Fibroblast of villous mesenchyme (primary cell): ENCODE data around the gene SLC5A9. TPM values are rescaled to one million over a fixed set of nuclear protein-coding genes. Genes with fewer than 3 reads are reported as not detected.
A peak's percentile ranks its signal among the peaks of the same experiment; 100 is the strongest.

Experiments
- DNase-seq: peaks from one replicate; pipeline ENCODE4 v3.0.0-alpha.2; 2010; ENCODE audit warnings: low read depth
- H3K4me3 ChIP-seq: 2 replicates; pipeline ENCODE4 v1.5.1; 2011; ENCODE audit warnings: low read depth, mild to moderate bottlenecking, low read length
- total RNA-seq: library from RNA; depleted of rRNA; stranded (reverse); fragments of >200 nt; gene quantifications from 2 replicates; pipeline ENCODE4 v1.2.3, GENCODE V29; 2012
- TF ChIP-seq, protein P1 (sequence below): IDR thresholded peaks from 2 replicates; pipeline ENCODE4 v1.5.1; 2012; ENCODE audit warnings: low read depth, mild to moderate bottlenecking, low read length; ENCODE audit not compliant: insufficient read depth

SLC5A9 gene
- total RNA-seq, 1 donor = not detected

DNA sequence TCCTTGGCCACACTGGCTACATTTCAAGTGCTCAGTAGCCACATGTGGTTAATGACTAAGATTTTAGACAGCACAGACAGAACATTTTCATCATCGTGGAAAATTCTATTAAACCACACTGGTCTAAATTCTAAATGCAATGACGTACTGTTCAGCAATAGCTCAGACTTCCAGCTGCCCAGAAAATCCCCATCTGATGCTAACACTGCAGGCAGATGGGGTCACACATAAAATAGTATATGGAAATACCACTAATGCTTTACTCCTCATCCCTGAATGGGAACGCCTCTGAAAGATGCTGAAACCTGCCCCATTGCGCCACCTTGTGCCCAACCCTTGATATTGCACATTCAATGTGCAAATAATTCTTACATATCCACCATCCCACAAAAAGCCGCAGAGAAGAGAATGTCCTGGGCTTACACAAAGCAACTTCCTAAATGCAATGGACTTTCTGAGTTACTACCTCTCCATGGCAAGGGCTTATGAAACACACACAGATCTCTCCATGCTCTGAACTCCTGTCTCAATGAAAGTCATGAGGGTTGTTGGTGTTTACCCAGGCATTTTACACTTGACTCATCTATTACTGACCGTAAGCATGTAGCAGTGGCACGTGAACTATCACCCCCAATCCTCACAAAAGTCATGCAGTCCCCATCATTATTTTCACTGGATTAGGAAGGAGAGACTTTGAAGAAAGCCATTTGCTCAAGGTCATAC is 20.3 kb upstream of the SLC5A9 start:
- H3K4me3 ChIP-seq = no peak overlapping the region
- TF ChIP-seq, protein P1, sequence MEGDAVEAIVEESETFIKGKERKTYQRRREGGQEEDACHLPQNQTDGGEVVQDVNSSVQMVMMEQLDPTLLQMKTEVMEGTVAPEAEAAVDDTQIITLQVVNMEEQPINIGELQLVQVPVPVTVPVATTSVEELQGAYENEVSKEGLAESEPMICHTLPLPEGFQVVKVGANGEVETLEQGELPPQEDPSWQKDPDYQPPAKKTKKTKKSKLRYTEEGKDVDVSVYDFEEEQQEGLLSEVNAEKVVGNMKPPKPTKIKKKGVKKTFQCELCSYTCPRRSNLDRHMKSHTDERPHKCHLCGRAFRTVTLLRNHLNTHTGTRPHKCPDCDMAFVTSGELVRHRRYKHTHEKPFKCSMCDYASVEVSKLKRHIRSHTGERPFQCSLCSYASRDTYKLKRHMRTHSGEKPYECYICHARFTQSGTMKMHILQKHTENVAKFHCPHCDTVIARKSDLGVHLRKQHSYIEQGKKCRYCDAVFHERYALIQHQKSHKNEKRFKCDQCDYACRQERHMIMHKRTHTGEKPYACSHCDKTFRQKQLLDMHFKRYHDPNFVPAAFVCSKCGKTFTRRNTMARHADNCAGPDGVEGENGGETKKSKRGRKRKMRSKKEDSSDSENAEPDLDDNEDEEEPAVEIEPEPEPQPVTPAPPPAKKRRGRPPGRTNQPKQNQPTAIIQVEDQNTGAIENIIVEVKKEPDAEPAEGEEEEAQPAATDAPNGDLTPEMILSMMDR = peak; percentile 89
- peak; percentile 79 for DNase-seq

DNA sequence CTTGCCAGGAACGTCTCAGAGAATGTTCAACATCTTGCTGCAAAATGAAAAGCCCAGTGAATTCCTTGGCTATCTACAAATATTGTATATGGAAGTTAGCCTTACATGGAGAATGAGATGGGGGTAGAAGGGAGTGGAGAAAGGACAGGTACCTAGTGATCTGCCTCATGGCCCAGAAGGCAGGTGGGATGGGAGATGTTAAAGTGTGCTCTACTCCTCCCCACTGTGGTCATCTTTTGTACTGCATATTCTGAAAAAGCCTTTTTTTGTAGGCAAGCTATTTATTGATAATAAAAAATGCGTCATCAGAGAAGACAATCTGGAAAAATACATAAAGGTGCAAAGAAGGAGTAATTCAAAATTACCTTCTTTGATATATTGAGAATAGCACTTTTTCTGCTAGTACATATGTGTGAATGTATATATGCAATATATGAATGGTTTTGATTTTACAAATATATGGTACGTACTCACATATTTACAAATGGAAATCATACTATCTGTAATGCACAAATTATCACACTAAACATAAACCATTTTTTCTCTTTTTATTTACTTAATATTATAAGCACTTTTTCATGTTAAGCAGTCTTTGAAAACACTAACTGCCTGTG is 19.1 kb upstream of the SLC5A9 start:
- H3K4me3 ChIP-seq = no peak overlapping the region
- DNase-seq = peak; percentile 28
- TF ChIP-seq, protein P1 = peak; percentile 63

DNA sequence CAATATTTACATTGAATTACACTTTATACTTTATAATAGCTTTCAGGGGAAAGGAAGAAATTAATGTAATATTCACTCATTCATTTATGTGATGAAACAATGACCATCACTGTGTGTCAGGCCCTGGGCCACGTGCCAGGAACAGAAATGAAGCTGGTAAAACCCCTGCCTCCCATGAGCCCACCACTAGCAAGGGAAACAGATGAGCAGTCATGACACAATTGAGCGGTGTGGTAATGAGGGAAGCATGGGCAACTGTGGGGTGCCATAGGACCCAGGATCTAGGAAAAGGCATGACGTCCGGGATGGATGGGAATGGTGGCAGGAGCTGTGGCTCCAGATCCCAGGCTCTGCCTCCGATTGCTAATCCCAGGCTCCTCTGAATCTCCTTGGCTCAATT is 17.0 kb upstream of the SLC5A9 start:
- DNase-seq = no peak
- TF ChIP-seq, protein P1 = no peak
- no peak overlapping the region for H3K4me3 ChIP-seq

DNA sequence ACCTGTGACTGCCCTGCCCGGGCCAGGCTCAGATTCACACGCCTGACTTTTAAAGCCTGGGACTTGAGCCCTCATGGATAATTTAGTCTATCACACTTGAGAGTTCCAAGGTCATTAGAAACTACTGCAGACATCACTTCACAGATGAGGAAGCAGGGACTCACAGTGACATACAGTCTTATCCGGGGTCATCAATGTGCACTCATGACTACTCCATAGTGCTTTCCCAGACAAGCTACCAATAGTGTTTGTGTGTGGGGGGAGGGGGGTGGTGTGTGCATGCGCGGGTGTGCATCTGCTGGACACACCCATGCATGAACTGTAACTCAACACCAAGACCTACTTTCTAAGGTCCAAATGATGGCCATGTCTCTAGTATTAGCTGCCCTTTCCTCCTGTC is 16.1 kb upstream of the SLC5A9 start:
- no peak overlapping the region for H3K4me3 ChIP-seq

GRCh38 chr1:48207131-48207530 is 15.4 kb upstream of the SLC5A9 start:
- DNase-seq = no peak
- H3K4me3 ChIP-seq = no peak overlapping the region
- TF ChIP-seq, protein P1 = no peak

More for the DNA sequence above, 16.1 kb upstream of the SLC5A9 start:
- no peak for DNase-seq
- TF ChIP-seq, protein P1 = no peak

DNA sequence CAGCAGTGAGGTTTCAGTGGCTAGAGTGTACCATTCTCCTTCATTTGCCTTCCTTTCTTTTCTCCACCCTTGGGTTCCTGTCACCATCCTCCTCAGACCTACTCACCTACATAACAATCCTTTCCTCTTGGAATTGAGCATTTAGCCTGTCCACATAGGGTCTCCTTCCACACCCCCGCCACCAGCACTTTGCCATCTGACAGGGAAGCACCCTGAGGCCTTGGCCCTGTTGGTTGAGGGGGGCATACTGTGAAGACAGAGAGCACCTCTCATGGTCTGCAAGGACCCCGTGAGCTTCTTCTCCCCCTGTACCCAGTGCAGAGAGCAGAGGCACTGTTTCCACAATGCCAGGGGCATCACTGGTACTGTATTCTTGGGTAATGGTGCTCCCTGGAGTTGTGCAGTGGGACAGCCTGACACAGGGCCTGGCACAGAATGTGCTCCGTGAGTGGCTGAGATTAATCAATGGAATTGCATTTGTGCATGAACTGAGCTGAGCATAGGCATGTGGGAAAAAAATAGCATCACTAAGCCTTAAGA is 14.9 kb upstream of the SLC5A9 start:
- no peak for DNase-seq
- TF ChIP-seq, protein P1 = no peak
- H3K4me3 ChIP-seq = no peak overlapping the region
